ENCODE data around the gene CD300E.

- TF ChIP-seq CTCF (IDR thresholded peaks at IDR 0.05): no peak
- no peak for TF ChIP-seq POLR2A (IDR thresholded peaks at IDR 0.05)
Observed at GRCh38 chr17:74646231-74646630, 22.7 kb upstream of the CD300E start.

Data from lower leg skin (tissue), 3 donors.